ENCODE results near the gene SSTR5.

- TF ChIP-seq USF2 (IDR thresholded peaks at IDR 0.05; ENCODE audit: borderline replicate concordance, low read depth, low read length), result no peak
- TF ChIP-seq, protein P1, sequence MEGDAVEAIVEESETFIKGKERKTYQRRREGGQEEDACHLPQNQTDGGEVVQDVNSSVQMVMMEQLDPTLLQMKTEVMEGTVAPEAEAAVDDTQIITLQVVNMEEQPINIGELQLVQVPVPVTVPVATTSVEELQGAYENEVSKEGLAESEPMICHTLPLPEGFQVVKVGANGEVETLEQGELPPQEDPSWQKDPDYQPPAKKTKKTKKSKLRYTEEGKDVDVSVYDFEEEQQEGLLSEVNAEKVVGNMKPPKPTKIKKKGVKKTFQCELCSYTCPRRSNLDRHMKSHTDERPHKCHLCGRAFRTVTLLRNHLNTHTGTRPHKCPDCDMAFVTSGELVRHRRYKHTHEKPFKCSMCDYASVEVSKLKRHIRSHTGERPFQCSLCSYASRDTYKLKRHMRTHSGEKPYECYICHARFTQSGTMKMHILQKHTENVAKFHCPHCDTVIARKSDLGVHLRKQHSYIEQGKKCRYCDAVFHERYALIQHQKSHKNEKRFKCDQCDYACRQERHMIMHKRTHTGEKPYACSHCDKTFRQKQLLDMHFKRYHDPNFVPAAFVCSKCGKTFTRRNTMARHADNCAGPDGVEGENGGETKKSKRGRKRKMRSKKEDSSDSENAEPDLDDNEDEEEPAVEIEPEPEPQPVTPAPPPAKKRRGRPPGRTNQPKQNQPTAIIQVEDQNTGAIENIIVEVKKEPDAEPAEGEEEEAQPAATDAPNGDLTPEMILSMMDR (IDR thresholded peaks at IDR 0.05 in 2 of 3, conservative IDR thresholded peaks at IDR 0.05 in 1 of 3; ENCODE audit: control insufficient read depth in 2 of 3, extremely low read depth in 1 of 3, insufficient read depth in 1 of 3, low read depth in 3 of 3, low read length in 3 of 3), result no peak
- no peak for TF ChIP-seq PRDM15 (CRISPR knock-in tag; IDR thresholded peaks at IDR 0.05)
- TF ChIP-seq CHD2 (IDR thresholded peaks at IDR 0.05; ENCODE audit: borderline replicate concordance, low read depth, low read length), result no peak
- no peak for TF ChIP-seq HDGF (IDR thresholded peaks at IDR 0.05)
- TF ChIP-seq RAD51 (IDR thresholded peaks at IDR 0.05), result no peak
- no peak for TF ChIP-seq EZH2 (IDR thresholded peaks at IDR 0.05; ENCODE audit: borderline replicate concordance, control insufficient read depth, low read depth, low read length)
- no peak for TF ChIP-seq TCF7 (IDR thresholded peaks at IDR 0.05; ENCODE audit: borderline replicate concordance)
- TF ChIP-seq MYB (IDR thresholded peaks at IDR 0.05; ENCODE audit: borderline replicate concordance, low read depth, low read length), result no peak
- no peak for TF ChIP-seq CBFB (IDR thresholded peaks at IDR 0.05; ENCODE audit: low read depth)
- no peak for TF ChIP-seq SMAD1 (IDR thresholded peaks at IDR 0.05; ENCODE audit: low read depth, partially characterized antibody)
Measured at GRCh38 chr16:1108299-1109252, 36.0 kb downstream of the SSTR5 start.

Measured in GM12878 (cell line).